Mesendoderm (in vitro differentiated cells): ENCODE measurements around the gene RASA2.

Experiments used
- DNase-seq: peaks from one replicate; pipeline ENCODE4 v3.0.0; 2013
- H2AK5ac ChIP-seq: 2 replicates; pipeline ENCODE4 v1.6.1; 2013; ENCODE audit warnings: low read length, inconsistent platforms
- H2BK120ac ChIP-seq: 2 replicates; pipeline ENCODE4 v1.6.1; 2013; ENCODE audit warnings: low read depth, mild to moderate bottlenecking, low read length, moderate library complexity, mixed read lengths
- H2BK15ac ChIP-seq: replicated peaks from 2 replicates; pipeline ENCODE4 v1.6.1; 2013; ENCODE audit warnings: low read depth, mild to moderate bottlenecking, moderate library complexity
- H2BK5ac ChIP-seq: 2 replicates; pipeline ENCODE4 v1.6.1; 2013; ENCODE audit warnings: low read length, inconsistent platforms
- H3K18ac ChIP-seq: 2 replicates; pipeline ENCODE4 v1.6.1; 2013; ENCODE audit warnings: mild to moderate bottlenecking, low read length, mixed read lengths
- H3K23ac ChIP-seq: one replicate; pipeline ENCODE4 v1.6.1; 2013; ENCODE audit warnings: low read length
- H3K27ac ChIP-seq: 2 replicates; pipeline ENCODE4 v1.5.1; 2013; ENCODE audit warnings: low read depth, mild to moderate bottlenecking, inconsistent platforms, low read length, moderate library complexity
- H3K27me3 ChIP-seq: 2 replicates; pipeline ENCODE4 v1.6.1; 2013; ENCODE audit warnings: low read length, control low read depth, mild to moderate bottlenecking, inconsistent platforms; ENCODE audit not compliant: insufficient read depth, poor library complexity
- H3K36me3 ChIP-seq: 2 replicates; pipeline ENCODE4 v1.6.1; 2013; ENCODE audit warnings: low read length, inconsistent platforms; ENCODE audit not compliant: control insufficient read depth, insufficient read depth
- H3K4ac ChIP-seq: one replicate; pipeline ENCODE4 v1.6.1; 2013; ENCODE audit warnings: low read depth, mild to moderate bottlenecking, low read length, moderate library complexity
- H3K4me1 ChIP-seq: 2 replicates; pipeline ENCODE4 v1.6.1; 2013; ENCODE audit warnings: low read depth, low read length, inconsistent platforms; ENCODE audit not compliant: control insufficient read depth
- H3K4me2 ChIP-seq: 2 replicates; pipeline ENCODE4 v1.6.1; 2013; ENCODE audit warnings: low read length
- H3K4me3 ChIP-seq: 2 replicates; pipeline ENCODE4 v1.5.1; 2013; ENCODE audit warnings: mild to moderate bottlenecking, low read length
- H3K56ac ChIP-seq: one replicate; pipeline ENCODE4 v1.6.1; 2013; ENCODE audit warnings: low read length
- H3K79me1 ChIP-seq: 2 replicates; pipeline ENCODE4 v1.6.1; 2013; ENCODE audit warnings: low read length, inconsistent platforms
- H3K79me2 ChIP-seq: 2 replicates; pipeline ENCODE4 v1.6.1; 2013; ENCODE audit warnings: mild to moderate bottlenecking, low read length; ENCODE audit not compliant: control insufficient read depth, insufficient read depth
- H3K9ac ChIP-seq: 2 replicates; pipeline ENCODE4 v1.6.1; 2013; ENCODE audit warnings: low read length, inconsistent platforms
- H4K5ac ChIP-seq: one replicate; pipeline ENCODE4 v1.6.1; 2013; ENCODE audit warnings: low read length
- H4K8ac ChIP-seq: one replicate; pipeline ENCODE4 v1.6.1; 2013; ENCODE audit warnings: low read depth, mild to moderate bottlenecking, control low read depth, low read length, moderate library complexity
- WGBS: extraction: QIAGEN DNeasy Blood & Tissue Kit; methylation state at CpG from one replicate; pipeline ENCODE4 v1.1.7; 2013; ENCODE audit warnings: low lambda C conversion rate, missing lambda C conversion rate; ENCODE audit not compliant: insufficient coverage; ENCODE audit errors: extremely low coverage; 5-methylcytosine and 5-hydroxymethylcytosine counted together

The RASA2 gene

GRCh38 chr3:141462176-141462859 lies 24.5 kb upstream of the RASA2 start:
- Histone ChIP-seq H3K27ac (no peak overlapping the region), H3K36me3 (no peaks in the 10 kb centered on the region), H2BK5ac (no peak overlapping the region), H3K79me2 (no peaks in the 10 kb centered on the region), H3K23ac (no peak overlapping the region), H3K9ac (no peak overlapping the region), H3K4ac (no peak overlapping the region), H4K8ac (no peak overlapping the region), H3K18ac (no peak overlapping the region), H3K4me3 (no peak overlapping the region), H3K4me2 (no peak overlapping the region), H2AK5ac (no peak overlapping the region), H2BK120ac (no peak overlapping the region), H3K27me3 (no peaks in the 10 kb centered on the region), H3K56ac (no peak overlapping the region), H2BK15ac (no peak overlapping the region), H4K5ac (no peak overlapping the region), H3K4me1 (no peaks in the 10 kb centered on the region), H3K79me1 (no peaks in the 10 kb centered on the region)
- no CpG with 5 or more reads among the region's 3 CpGs for WGBS
- no peak for DNase-seq

DNA sequence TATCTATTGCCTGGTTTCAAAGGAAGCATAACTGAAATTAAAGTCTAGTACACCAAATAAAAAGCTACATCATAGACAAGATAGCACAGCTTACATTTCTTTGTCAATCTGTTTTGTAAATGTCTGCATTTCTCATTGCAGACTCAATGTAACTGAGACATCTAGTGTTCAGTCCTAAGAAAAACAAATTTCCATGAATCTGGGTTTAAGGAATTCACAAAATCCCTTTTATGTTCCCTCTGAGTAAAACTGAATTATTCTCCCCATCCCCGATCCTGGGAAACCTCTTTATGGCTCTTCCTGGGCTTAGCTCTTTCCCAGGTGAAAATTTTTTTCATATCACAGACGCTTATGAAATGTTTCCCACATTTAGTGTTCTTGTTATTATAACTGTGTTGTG lies 21.6 kb upstream of the RASA2 start:
- no peak overlapping the region for H2AK5ac ChIP-seq
- H3K23ac ChIP-seq = no peak overlapping the region
- H3K79me1 ChIP-seq = no peaks in the 10 kb centered on the region
- DNase-seq = no peak
- H2BK120ac ChIP-seq = no peak overlapping the region
- no peak overlapping the region for H3K4me2 ChIP-seq
- no peak overlapping the region for H3K27ac ChIP-seq
- H3K79me2 ChIP-seq = no peaks in the 10 kb centered on the region
- H4K5ac ChIP-seq = no peak overlapping the region
- no peak overlapping the region for H2BK5ac ChIP-seq
- H3K36me3 ChIP-seq = no peaks in the 10 kb centered on the region
- no CpG with 5 or more reads among the region's 2 CpGs for WGBS
- no peak overlapping the region for H3K56ac ChIP-seq
- H3K4me1 ChIP-seq = no peaks in the 10 kb centered on the region
- H2BK15ac ChIP-seq = no peak overlapping the region
- H3K4ac ChIP-seq = no peak overlapping the region
- no peak overlapping the region for H4K8ac ChIP-seq
- no peak overlapping the region for H3K18ac ChIP-seq
- no peak overlapping the region for H3K4me3 ChIP-seq
- no peaks in the 10 kb centered on the region for H3K27me3 ChIP-seq
- no peak overlapping the region for H3K9ac ChIP-seq

DNA sequence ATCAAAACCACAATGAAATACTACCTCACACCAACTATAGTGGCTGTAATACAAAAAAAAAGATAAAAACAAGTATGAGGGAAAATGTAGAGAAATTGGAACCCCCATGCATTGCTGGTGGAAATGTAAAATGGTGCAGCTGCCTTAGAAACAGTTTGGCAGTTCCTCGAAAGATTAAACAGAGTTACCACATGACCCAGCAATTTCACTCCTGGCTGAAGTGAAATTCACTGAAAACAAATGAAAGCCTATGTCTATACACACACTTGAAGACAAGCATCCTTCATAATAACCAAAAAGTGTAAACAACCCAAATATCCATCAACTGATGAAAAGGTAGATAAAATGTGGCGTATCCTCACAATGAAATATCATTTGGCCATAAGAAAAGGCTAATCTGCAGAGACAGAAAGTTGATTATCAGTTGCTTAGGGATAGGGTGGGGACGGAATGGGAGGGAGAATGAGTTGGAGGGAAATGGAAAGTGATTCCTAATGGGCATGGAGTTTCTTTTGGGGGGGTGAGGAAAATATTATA lies 20.1 kb upstream of the RASA2 start:
- no peak for DNase-seq
- Histone ChIP-seq H3K4me2 (no peak overlapping the region), H2BK5ac (no peak overlapping the region), H4K8ac (no peak overlapping the region), H2BK120ac (no peak overlapping the region), H3K79me1 (no peaks in the 10 kb centered on the region), H3K27ac (no peak overlapping the region), H3K4me3 (no peak overlapping the region), H3K18ac (no peak overlapping the region), H3K56ac (no peak overlapping the region), H3K36me3 (no peaks in the 10 kb centered on the region), H3K4ac (no peak overlapping the region), H3K4me1 (no peaks in the 10 kb centered on the region), H3K27me3 (no peaks in the 10 kb centered on the region), H3K23ac (no peak overlapping the region), H4K5ac (no peak overlapping the region), H3K9ac (no peak overlapping the region), H2BK15ac (no peak overlapping the region), H3K79me2 (no peaks in the 10 kb centered on the region), H2AK5ac (no peak overlapping the region)
- 100% methylated on average over 1 of the region's 3 CpGs for WGBS

DNA sequence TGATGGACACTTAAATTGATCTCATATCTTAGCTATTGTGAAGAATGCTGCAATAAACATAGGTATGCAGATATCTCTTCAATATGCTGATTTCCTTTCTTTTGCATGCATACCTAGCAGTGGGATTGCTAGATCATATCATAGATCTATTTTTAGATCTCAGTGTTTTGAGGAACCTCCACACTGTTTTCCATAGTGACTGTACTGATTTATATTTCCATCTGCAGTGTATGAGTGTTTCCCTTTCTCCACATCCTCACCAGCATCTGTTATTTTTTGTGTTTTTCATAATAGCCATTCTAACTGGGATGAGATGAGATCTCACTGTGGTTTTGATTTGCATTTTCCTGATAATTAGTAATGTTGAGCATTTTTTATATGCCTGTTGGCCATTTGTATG lies 17.1 kb upstream of the RASA2 start:
- H3K27ac ChIP-seq = no peak overlapping the region

DNA sequence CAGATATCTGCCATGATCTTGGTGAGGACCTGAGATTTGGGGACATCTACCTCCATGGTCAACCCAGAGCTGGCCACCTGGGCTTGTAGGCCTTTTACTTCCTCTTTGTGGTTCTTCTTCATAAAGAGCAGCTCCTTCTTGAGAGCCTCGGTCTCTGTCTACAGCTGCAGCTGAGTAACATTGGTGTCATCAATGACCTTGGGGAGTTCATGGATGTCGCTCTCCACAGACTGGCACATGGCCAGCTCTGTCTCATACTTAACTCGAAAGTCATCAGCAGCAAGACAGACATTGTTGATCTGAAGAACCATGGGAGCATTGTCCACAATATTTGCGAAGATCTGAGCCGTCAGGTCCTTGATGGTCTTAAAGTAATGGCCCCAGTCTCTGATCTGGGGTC lies 15.7 kb upstream of the RASA2 start:
- Histone ChIP-seq H2BK15ac (no peak overlapping the region), H3K56ac (no peak overlapping the region), H2AK5ac (no peak overlapping the region), H4K5ac (no peak overlapping the region), H3K27ac (no peak overlapping the region), H4K8ac (no peak overlapping the region), H3K4me3 (no peak overlapping the region), H3K4me2 (no peak overlapping the region), H2BK5ac (no peak overlapping the region), H2BK120ac (no peak overlapping the region), H3K18ac (no peak overlapping the region), H3K4ac (no peak overlapping the region), H3K79me2 (no peaks in the 10 kb centered on the region), H3K9ac (no peak overlapping the region), H3K36me3 (no peaks in the 10 kb centered on the region), H3K27me3 (no peaks in the 10 kb centered on the region), H3K23ac (no peak overlapping the region), H3K4me1 (no peaks in the 10 kb centered on the region), H3K79me1 (no peaks in the 10 kb centered on the region)
- no CpG with 5 or more reads among the region's 5 CpGs for WGBS
- DNase-seq = no peak

More for the DNA sequence above, 17.1 kb upstream of the RASA2 start:
- Histone ChIP-seq H3K4me1 (no peaks in the 10 kb centered on the region), H2BK120ac (no peak overlapping the region), H2BK15ac (no peak overlapping the region), H2AK5ac (no peak overlapping the region), H3K4me2 (no peak overlapping the region), H3K79me1 (no peaks in the 10 kb centered on the region), H3K4ac (no peak overlapping the region), H3K36me3 (no peaks in the 10 kb centered on the region), H3K56ac (no peak overlapping the region), H4K5ac (no peak overlapping the region), H3K27me3 (no peaks in the 10 kb centered on the region), H3K9ac (no peak overlapping the region), H3K79me2 (no peaks in the 10 kb centered on the region), H2BK5ac (no peak overlapping the region), H3K18ac (no peak overlapping the region), H4K8ac (no peak overlapping the region), H3K23ac (no peak overlapping the region), H3K4me3 (no peak overlapping the region)
- peak; percentile 38 for DNase-seq

DNA sequence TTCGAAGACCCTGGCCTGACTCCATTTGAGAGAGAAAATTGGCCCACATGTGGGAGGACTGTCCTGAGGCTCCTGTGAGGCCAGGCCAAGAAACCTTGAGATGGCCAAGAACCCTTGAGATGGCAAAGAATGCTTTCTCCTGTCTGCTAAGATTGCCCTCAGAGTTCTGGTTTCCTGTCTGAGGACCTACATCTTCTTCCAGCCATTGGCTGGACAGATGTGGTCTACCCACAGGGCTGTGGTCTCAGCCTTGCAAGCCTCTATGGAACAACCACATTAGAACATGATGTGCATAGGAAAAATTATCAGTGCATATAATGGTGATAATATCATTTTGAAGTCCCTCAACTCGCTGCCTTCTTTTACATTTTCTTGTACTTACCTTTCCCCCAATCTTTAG lies 10.8 kb upstream of the RASA2 start:
- H3K4me2 ChIP-seq = no peak overlapping the region
- no peaks in the 10 kb centered on the region for H3K36me3 ChIP-seq
- H3K56ac ChIP-seq = no peak overlapping the region
- H3K79me1 ChIP-seq = no peaks in the 10 kb centered on the region
- no peak overlapping the region for H2AK5ac ChIP-seq
- H4K8ac ChIP-seq = no peak overlapping the region
- no peaks in the 10 kb centered on the region for H3K79me2 ChIP-seq
- no peak overlapping the region for H3K9ac ChIP-seq
- H3K27me3 ChIP-seq = no peaks in the 10 kb centered on the region
- no peak overlapping the region for H2BK15ac ChIP-seq
- no peak overlapping the region for H4K5ac ChIP-seq
- no peak overlapping the region for H2BK120ac ChIP-seq
- H3K27ac ChIP-seq = no peak overlapping the region
- no peak overlapping the region for H3K4ac ChIP-seq
- no CpG with 5 or more reads among the region's 2 CpGs for WGBS
- no peaks in the 10 kb centered on the region for H3K4me1 ChIP-seq
- H3K18ac ChIP-seq = no peak overlapping the region
- no peak overlapping the region for H3K4me3 ChIP-seq
- no peak overlapping the region for H3K23ac ChIP-seq
- no peak overlapping the region for H2BK5ac ChIP-seq
- DNase-seq = no peak
